MM.1S (cell line): ENCODE data around the gene IGFBP4.

Source experiments
- DNase-seq: peaks from one replicate; pipeline ENCODE4 v3.0.0-alpha.2; 2015
- H2AFZ ChIP-seq: fragments of 300-600 bp; sonication (generic); 2 replicates; pipeline ENCODE4 v1.6.0; 2016; ENCODE audit warnings: antibody characterized with exemption, low read length
- H3F3A ChIP-seq: fragments of 300-600 bp; sonication (generic); 2 replicates; pipeline ENCODE4 v1.6.1; 2016; ENCODE audit warnings: mild to moderate bottlenecking, antibody characterized with exemption, low read length, moderate library complexity, mixed read lengths; ENCODE audit not compliant: insufficient read depth
- H3K27ac ChIP-seq: fragments of 300-600 bp; sonication (generic); 2 replicates; pipeline ENCODE4 v1.5.1; 2016; ENCODE audit warnings: mild to moderate bottlenecking, low read length
- H3K27me3 ChIP-seq: fragments of 300-600 bp; sonication (generic); replicated peaks from 2 replicates; pipeline ENCODE4 v1.6.0; 2016; ENCODE audit warnings: low read length; ENCODE audit not compliant: insufficient read depth
- H3K36me3 ChIP-seq: fragments of 300-600 bp; sonication (generic); replicated peaks from 2 replicates; pipeline ENCODE4 v1.6.1; 2016; ENCODE audit warnings: mild to moderate bottlenecking, low read length, mixed read lengths; ENCODE audit not compliant: insufficient read depth
- H3K4me1 ChIP-seq: fragments of 300-600 bp; sonication (generic); 2 replicates; pipeline ENCODE4 v1.6.1; 2016; ENCODE audit warnings: low read length, mixed read lengths
- H3K4me2 ChIP-seq: fragments of 300-600 bp; sonication (generic); 2 replicates; pipeline ENCODE4 v1.6.0; 2016; ENCODE audit warnings: low read depth, low read length
- H3K4me3 ChIP-seq: fragments of 300-600 bp; sonication (generic); 2 replicates; pipeline ENCODE4 v1.5.1; 2016; ENCODE audit warnings: low read length, mixed read lengths
- H3K79me2 ChIP-seq: fragments of 300-600 bp; sonication (generic); 2 replicates; pipeline ENCODE4 v1.6.1; 2016; ENCODE audit warnings: mixed run types, low read length, mixed read lengths
- H3K9ac ChIP-seq: fragments of 300-600 bp; sonication (generic); 2 replicates; pipeline ENCODE4 v1.6.1; 2016; ENCODE audit warnings: low read length, mixed read lengths
- H3K9me2 ChIP-seq: fragments of 300-600 bp; sonication (generic); replicated peaks from 2 replicates; pipeline ENCODE4 v1.6.1; 2016; ENCODE audit warnings: mild to moderate bottlenecking, low read length, mixed read lengths; ENCODE audit not compliant: insufficient read depth
- H3K9me3 ChIP-seq: fragments of 300-600 bp; sonication (generic); replicated peaks from 2 replicates; pipeline ENCODE4 v1.6.1; 2016; ENCODE audit warnings: mild to moderate bottlenecking, low read length, mixed read lengths; ENCODE audit not compliant: insufficient read depth
- H4K20me1 ChIP-seq: fragments of 300-600 bp; sonication (generic); 2 replicates; pipeline ENCODE4 v1.6.1; 2016; ENCODE audit warnings: mild to moderate bottlenecking, low read length, moderate library complexity, mixed read lengths; ENCODE audit not compliant: insufficient read depth
- CTCF ChIP-seq: fragments of 300-600 bp; sonication (generic); IDR thresholded peaks from 2 replicates; pipeline ENCODE4 v1.5.1; 2016; ENCODE audit warnings: antibody characterized with exemption, low read length, mixed read lengths
- EZH2 ChIP-seq: fragments of 300-600 bp; sonication (generic); optimal IDR thresholded peaks from 2 replicates; pipeline ENCODE3; 2017; ENCODE audit warnings: low read depth, mild to moderate bottlenecking, antibody characterized with exemption, low read length, mixed read lengths
- EZH2phosphoT487 ChIP-seq: fragments of 300-600 bp; sonication (generic); IDR thresholded peaks from 2 replicates; pipeline ENCODE4 v1.6.1; 2018; ENCODE audit warnings: antibody characterized with exemption, low read length

IGFBP4 gene

GRCh38 chr17:40457369-40457768 is 14.1 kb downstream of the IGFBP4 start:
- Histone ChIP-seq H3F3A (no peaks in the 10 kb centered on the region), H3K9me2 (no peaks in the 10 kb centered on the region), H3K9me3 (no peaks in the 10 kb centered on the region), H3K27me3 (peaks cover 84% of the 10 kb centered on the region), H3K36me3 (no peaks in the 10 kb centered on the region), H3K4me1 (no peaks in the 10 kb centered on the region), H3K4me2 (no peak overlapping the region), H3K9ac (no peak overlapping the region), H2AFZ (no peak overlapping the region), H3K79me2 (no peaks in the 10 kb centered on the region), H3K4me3 (no peak overlapping the region), H4K20me1 (no peaks in the 10 kb centered on the region), H3K27ac (no peak overlapping the region)
- TF ChIP-seq EZH2 = no peak
- TF ChIP-seq EZH2phosphoT487 = no peak
- no peak for TF ChIP-seq CTCF
- no peak for DNase-seq

- no peaks in the 10 kb centered on the region for H3F3A ChIP-seq
- H3K27ac ChIP-seq = no peak overlapping the region
- no peak overlapping the region for H3K4me2 ChIP-seq
- no peaks in the 10 kb centered on the region for H3K36me3 ChIP-seq
- TF ChIP-seq EZH2phosphoT487 = no peak
- TF ChIP-seq CTCF = no peak
- TF ChIP-seq EZH2 = no peak
- no peak overlapping the region for H3K4me3 ChIP-seq
- H3K4me1 ChIP-seq = no peaks in the 10 kb centered on the region
- H3K9me3 ChIP-seq = no peaks in the 10 kb centered on the region
- H3K9me2 ChIP-seq = no peaks in the 10 kb centered on the region
- H2AFZ ChIP-seq = no peak overlapping the region
- no peaks in the 10 kb centered on the region for H4K20me1 ChIP-seq
- H3K27me3 ChIP-seq = peaks cover 82% of the 10 kb centered on the region
- no peak for DNase-seq
- no peaks in the 10 kb centered on the region for H3K79me2 ChIP-seq
- no peak overlapping the region for H3K9ac ChIP-seq
Measured at GRCh38 chr17:40457964-40458791, 14.9 kb downstream of the IGFBP4 start.

- Histone ChIP-seq H3K36me3 (no peaks in the 10 kb centered on the region), H3F3A (no peaks in the 10 kb centered on the region), H2AFZ (no peak overlapping the region), H3K9me3 (no peaks in the 10 kb centered on the region), H3K27me3 (peaks cover 74% of the 10 kb centered on the region), H3K4me2 (no peak overlapping the region), H3K9ac (no peak overlapping the region), H3K27ac (no peak overlapping the region), H3K4me1 (no peaks in the 10 kb centered on the region), H3K79me2 (no peaks in the 10 kb centered on the region), H4K20me1 (no peaks in the 10 kb centered on the region), H3K4me3 (no peak overlapping the region), H3K9me2 (no peaks in the 10 kb centered on the region)
- no peak for DNase-seq
- TF ChIP-seq EZH2phosphoT487 (no peak), EZH2 (no peak), CTCF (no peak)
Measured at GRCh38 chr17:40458851-40459482, 15.7 kb downstream of the IGFBP4 start.
